Mucosa of descending colon (tissue), 3 donors: ENCODE results near the gene ZNF217. TPM values are rescaled to one million over a fixed set of nuclear protein-coding genes. Genes with fewer than 3 reads are reported as not detected.
"Not testable (repeated sequence)": the region's sequence is repeated elsewhere in the genome, so short reads cannot be mapped to it uniquely, and the experiment has no call there.

Source experiments
- ATAC-seq: fragments of 200-7000 bp; cut with Tn5 transposase; one replicate; pipeline ENCODE4 v1.9.1; 2020; ENCODE audit warnings: mild to moderate bottlenecking, moderate library complexity
- DNase-seq, 3 donors: peaks; one replicate each; pipeline ENCODE4 v3.0.0-alpha.2; 2020
- H3K36me3 ChIP-seq: fragments of 200-600 bp; one replicate; pipeline ENCODE4 v1.8.0; 2021; ENCODE audit warnings: low read depth, mild to moderate bottlenecking
- H3K4me1 ChIP-seq: fragments of 200-600 bp; one replicate; pipeline ENCODE4 v1.8.0; 2021; ENCODE audit warnings: low read depth, mild to moderate bottlenecking
- H3K4me3 ChIP-seq: fragments of 200-600 bp; one replicate; pipeline ENCODE4 v1.8.0; 2021; ENCODE audit warnings: mild to moderate bottlenecking
- H3K9me3 ChIP-seq: fragments of 200-600 bp; one replicate; pipeline ENCODE4 v1.8.0; 2021; ENCODE audit warnings: mild to moderate bottlenecking
- intact Hi-C, 2 donors: fragments of 100-400 bp; cut with DNase I in 1 of 2; cut with micrococcal nuclease in 1 of 2; formaldehyde crosslinking; loops; one replicate each; pipeline versions ENCODE4 v1.11.0 to v1.11.1; 2022; cut with DNase I, micrococcal nuclease
- total RNA-seq, 3 donors: library from RNA; stranded (reverse); fragmentation: NEBNext Ultra II Directional in 2 of 3; extraction: Animal tissue kit (Norgen Biotek cat#: 25700) in 2 of 3; gene quantifications; one replicate each; pipeline versions ENCODE4 v1.2.1 to v1.2.4, GENCODE V29; 2021 to 2023
- TF ChIP-seq, protein P1 (sequence below): fragments of 200-600 bp; IDR thresholded peaks from one replicate; pipeline ENCODE4 v1.8.0; 2022; ENCODE audit warnings: antibody characterized with exemption, mild to moderate bottlenecking
- donor health status: DM: no; HTN: no; CAD: no; lungs with moderate emphysema.
- donor health status: DM: no; HTN: no; CAD: no.
- donor health status: DM: no; HTN: yes; CAD: no.

Gene ZNF217
- total RNA-seq, 3 donors from 2014 or later = 38.9 to 79.8 (median 78.2) TPM

DNA sequence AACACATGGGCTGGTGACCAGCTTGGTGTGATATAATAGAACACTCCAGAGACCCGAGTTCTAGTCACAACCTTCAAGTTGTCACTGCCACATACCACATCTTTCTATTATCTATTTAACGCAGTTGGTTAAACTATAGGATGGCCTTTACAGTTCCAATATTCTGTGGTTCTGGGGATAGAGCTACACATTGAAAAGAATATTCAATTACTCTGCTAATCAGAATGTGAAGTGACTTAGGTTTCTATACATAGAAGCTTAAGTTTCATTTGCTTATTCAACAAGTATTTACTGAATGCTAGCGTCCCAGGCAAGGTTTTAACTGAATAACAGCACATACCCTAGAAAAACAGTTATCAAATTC is 9.1 kb downstream of the ZNF217 start:
- DNase-seq, intact Hi-C loops, H3K4me3 ChIP-seq, ATAC-seq, H3K9me3 ChIP-seq, H3K36me3 ChIP-seq: not testable (repeated sequence)
- H3K4me1 ChIP-seq = peaks cover 73% of the 10 kb centered on the region

DNA sequence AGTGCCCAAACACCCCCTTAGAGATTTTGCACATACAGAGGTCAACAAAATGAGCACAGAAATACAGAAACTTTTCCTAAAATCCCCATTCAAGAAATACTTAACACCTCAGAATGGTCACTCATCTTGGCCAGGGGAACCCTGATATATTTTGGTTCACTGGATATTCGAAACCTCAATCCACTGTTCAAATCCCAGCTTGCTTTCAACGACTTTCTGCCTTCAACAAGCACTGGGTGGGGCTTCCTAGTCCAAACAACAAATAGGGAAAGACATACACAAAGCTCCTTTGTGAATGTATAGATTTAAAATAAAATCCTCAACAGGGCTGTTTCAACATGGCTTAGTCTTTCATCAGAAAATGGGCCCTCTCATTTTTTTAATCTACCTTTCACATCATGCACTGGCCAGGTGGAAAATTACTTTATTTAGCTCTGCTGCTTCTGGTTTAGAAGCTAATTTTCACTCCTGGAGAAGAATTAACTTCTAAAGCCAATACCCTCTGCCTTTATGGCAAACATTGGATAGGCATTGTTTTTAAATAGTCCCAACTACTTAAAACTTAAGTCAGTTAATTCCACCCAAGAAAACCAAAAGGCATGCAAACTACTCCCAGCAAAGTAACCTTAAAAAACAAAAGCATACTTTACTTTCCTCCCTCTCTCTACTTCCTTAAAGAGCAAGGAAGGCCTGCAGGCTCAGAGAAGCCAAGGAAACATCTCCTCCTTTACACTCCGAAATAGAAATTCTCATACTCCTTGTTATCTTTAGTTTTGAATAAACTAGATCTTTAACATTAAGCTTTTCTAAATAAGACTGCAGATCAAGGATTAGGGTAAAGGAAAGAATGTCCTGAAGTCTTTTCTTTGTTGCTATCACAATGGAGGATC is 9.7 kb downstream of the ZNF217 start:
- H3K9me3 ChIP-seq, DNase-seq, intact Hi-C loops, H3K4me3 ChIP-seq, ATAC-seq, H3K36me3 ChIP-seq: not testable (repeated sequence)
- peaks cover 75% of the 10 kb centered on the region for H3K4me1 ChIP-seq

DNA sequence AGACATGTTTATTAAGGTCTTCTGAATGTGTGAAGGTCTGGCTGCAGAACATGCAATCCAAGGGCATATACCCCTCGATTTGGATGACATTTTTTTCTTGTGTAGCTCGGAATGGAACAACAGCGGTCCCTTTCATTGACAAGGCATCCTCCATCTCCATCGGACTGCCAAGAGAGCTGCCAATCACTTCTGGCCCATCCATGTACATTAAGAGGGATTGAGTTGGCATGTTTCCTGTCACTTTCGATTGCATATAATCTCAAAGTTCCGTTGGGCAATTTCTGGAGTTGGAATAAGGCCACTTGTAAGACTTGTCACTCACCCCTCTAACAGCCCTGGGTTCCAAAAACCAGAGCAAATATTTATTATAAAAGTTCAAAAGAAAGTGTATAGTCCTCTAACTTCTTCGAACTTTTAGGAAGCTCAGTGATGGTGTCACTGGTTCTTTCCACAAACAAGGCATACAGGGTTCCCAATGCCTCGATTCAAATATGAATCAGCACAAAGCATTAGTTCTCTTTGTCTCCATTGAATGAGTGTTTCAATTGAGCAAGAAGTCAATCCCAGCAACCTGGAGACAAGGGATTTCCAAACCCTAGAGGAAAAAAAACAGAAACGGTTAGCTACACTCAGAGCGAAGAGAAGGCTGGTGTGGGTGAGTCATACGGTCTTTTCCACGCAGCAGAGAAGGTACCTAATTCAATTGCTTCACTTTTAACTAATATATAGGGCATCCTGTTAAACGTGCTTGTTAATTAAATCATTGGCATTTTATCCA is 10.9 kb downstream of the ZNF217 start:
- no peaks in the 10 kb centered on the region for H3K9me3 ChIP-seq
- intact Hi-C loops = no loop called here
- ATAC-seq (peak; percentile 42), DNase-seq (no peak)
- H3K4me3 ChIP-seq = no peak overlapping the region
- peaks cover 85% of the 10 kb centered on the region for H3K4me1 ChIP-seq
- TF ChIP-seq, protein P1, sequence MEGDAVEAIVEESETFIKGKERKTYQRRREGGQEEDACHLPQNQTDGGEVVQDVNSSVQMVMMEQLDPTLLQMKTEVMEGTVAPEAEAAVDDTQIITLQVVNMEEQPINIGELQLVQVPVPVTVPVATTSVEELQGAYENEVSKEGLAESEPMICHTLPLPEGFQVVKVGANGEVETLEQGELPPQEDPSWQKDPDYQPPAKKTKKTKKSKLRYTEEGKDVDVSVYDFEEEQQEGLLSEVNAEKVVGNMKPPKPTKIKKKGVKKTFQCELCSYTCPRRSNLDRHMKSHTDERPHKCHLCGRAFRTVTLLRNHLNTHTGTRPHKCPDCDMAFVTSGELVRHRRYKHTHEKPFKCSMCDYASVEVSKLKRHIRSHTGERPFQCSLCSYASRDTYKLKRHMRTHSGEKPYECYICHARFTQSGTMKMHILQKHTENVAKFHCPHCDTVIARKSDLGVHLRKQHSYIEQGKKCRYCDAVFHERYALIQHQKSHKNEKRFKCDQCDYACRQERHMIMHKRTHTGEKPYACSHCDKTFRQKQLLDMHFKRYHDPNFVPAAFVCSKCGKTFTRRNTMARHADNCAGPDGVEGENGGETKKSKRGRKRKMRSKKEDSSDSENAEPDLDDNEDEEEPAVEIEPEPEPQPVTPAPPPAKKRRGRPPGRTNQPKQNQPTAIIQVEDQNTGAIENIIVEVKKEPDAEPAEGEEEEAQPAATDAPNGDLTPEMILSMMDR = no peak
- H3K36me3 ChIP-seq = no peaks in the 10 kb centered on the region

DNA sequence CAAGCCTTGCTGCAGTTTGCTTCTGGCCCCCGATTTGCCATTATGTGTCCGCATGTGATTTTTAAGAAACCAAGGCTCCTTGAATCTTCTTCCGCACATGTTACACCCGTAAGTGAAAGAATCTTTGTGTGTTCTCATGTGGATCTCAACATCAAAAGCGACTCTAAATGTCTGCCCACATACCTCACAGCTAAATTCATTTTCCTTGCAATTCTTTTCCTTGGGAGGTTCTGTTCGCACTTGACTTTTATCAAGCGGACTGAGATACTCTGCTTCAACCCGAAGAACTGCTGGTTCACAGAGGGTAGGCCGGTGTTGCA is 11.4 kb downstream of the ZNF217 start:
- Histone ChIP-seq H3K36me3 (no peaks in the 10 kb centered on the region), H3K4me1 (peaks cover 90% of the 10 kb centered on the region), H3K4me3 (no peak overlapping the region), H3K9me3 (no peaks in the 10 kb centered on the region)
- TF ChIP-seq, protein P1 = no peak
- ATAC-seq (no peak), DNase-seq (no peak)
- intact Hi-C loops = no loop called here

DNA sequence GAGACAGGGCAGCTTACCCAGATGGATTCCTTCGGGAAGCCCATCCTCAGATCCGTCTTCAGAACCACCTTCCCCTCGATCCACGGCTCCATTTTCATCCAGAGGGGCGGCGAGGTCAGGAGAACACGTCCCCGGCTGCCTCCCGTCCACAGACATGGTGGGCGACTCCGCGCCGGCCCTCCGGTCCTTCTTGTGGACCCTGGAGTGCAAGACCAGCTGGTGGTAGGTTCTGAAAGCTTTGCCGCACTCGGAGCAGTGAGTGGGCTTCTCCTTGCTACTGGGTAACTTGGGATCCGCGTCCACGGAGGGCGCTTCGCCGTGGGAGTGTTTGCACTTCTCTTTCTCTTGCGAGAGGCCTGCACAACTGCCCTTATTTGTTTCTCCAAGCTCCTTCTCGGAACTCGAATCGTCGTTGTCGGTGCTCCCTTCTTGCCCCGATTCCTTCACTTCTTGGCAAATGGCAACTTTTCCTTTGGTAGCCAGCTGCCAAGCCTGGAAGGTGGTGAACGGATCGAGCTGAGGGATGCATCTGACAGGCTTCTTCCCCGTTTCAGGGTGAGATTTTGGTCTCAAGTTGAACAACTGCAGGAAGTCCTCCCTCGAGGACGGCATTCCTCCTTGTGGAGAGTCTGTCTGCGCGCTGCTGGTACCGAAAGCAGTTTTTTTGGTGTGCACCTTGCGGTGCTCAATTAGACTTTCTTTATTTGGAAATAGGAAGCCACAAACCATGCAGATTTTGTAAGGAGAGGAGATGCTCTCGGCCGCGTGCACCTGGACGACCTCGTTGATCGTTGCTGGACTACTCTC is 12.0 kb downstream of the ZNF217 start:
- H3K9me3 ChIP-seq = no peaks in the 10 kb centered on the region
- H3K4me3 ChIP-seq = no peak overlapping the region
- peaks cover 93% of the 10 kb centered on the region for H3K4me1 ChIP-seq
- ATAC-seq (no peak), DNase-seq (peak in 2 of 3 donors; percentile 42 to 53)
- TF ChIP-seq, protein P1 = no peak
- intact Hi-C loops = no loop called here
- H3K36me3 ChIP-seq = no peaks in the 10 kb centered on the region

DNA sequence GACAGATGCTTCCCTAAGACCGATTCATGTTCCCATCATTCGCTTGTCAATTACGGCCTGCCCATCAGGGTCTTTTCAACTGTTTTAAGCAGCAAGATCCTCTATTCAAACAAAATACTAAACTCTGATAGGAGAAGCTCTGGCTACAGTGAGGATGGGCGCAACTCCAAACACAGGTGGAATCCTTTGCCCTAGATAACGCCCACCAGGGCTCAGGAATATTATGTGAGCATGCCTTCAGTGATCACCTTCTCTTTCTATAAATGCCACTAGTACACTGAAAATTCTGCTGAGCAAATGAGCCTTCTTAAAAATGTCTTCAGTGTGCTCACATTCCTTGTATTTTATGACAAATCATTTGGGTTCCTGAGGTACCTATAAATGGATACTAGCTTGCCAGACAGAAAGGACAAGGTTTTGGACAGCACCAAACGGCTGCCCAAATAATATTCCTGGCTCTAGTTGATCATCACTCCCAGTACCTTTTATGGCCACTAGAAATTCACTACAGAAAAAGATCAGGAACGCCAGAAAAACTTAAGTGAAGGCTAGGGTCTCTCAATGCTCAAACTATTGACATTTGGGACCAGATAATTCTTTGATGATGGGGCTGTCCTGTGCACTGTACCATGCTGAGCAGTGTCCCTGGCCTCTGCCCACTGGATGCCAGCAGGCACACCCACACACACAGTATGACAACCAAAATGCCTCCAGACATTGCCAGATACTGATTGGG is 13.1 kb downstream of the ZNF217 start:
- Histone ChIP-seq H3K9me3 (no peaks in the 10 kb centered on the region), H3K4me1 (peaks cover 84% of the 10 kb centered on the region), H3K36me3 (no peaks in the 10 kb centered on the region), H3K4me3 (no peak overlapping the region)
- DNase-seq (no peak), ATAC-seq (no peak)
- intact Hi-C loops = no loop called here
- TF ChIP-seq, protein P1 = no peak
